Prostate gland (tissue), 2 donors: Measurements from ENCODE around the gene PDZD4. TPM values are rescaled to one million over a fixed set of nuclear protein-coding genes. Genes with fewer than 3 reads are reported as not detected.

Experiments
- DNase-seq: peaks from one replicate; pipeline ENCODE4 v3.0.0-alpha.2; 2019; ENCODE audit warnings: low spot score
- H3K27ac ChIP-seq, 2 donors: fragments of 200-600 bp; sonication (generic); 2 replicates each; pipeline ENCODE4 v1.5.1; 2017 to 2019
- H3K27me3 ChIP-seq: fragments of 200-600 bp; sonication (generic); replicated peaks from 2 replicates; pipeline ENCODE4 v1.5.1; 2019; ENCODE audit not compliant: insufficient read depth
- H3K36me3 ChIP-seq, 2 donors: fragments of 200-600 bp; sonication (generic); 1 replicate in 1 of 2; 2 replicates in 1 of 2; pipeline versions ENCODE4 v1.5.1 to v1.8.1; 2017 to 2019
- H3K4me1 ChIP-seq: fragments of 200-600 bp; sonication (generic); replicated peaks from 2 replicates; pipeline ENCODE4 v1.5.1; 2019
- H3K4me3 ChIP-seq, 2 donors: fragments of 200-600 bp; sonication (generic); 2 replicates each; pipeline ENCODE4 v1.5.1; 2017 to 2019
- H3K9me3 ChIP-seq: fragments of 200-600 bp; sonication (generic); 2 replicates; pipeline ENCODE4 v1.5.1; 2017
- CTCF ChIP-seq, 4 experiments: fragments of 200-600 bp in 2 of 4; fragments of 450-650 bp in 2 of 4; sonication (generic) in 2 of 4; IDR thresholded peaks; 1 replicate in 3 of 4; 2 replicates in 1 of 4; pipeline ENCODE4 v1.5.1; 2016 to 2019; ENCODE audit warnings: antibody characterized with exemption in 4 of 4, mild to moderate bottlenecking in 2 of 4, moderate library complexity in 2 of 4
- POLR2A ChIP-seq: fragments of 450-650 bp; IDR thresholded peaks from one replicate; pipeline ENCODE4 v1.6.1; 2016; ENCODE audit warnings: antibody characterized with exemption, mild to moderate bottlenecking
- POLR2AphosphoS5 ChIP-seq: sonication (generic); formaldehyde crosslinking; IDR thresholded peaks from one replicate; pipeline ENCODE4 v1.6.1; 2017; ENCODE audit warnings: antibody characterized with exemption
- WGBS: methylation state at CpG from one replicate; pipeline ENCODE4 v1.1.5; 2018; 5-methylcytosine and 5-hydroxymethylcytosine counted together
- intact Hi-C: fragments of 100-400 bp; cut with DNase I; formaldehyde crosslinking; loops from one replicate; pipeline ENCODE4 v1.14.2; 2022
- total RNA-seq, 2 donors: library from RNA; depleted of rRNA; stranded (reverse); fragments of >200 nt; gene quantifications; one replicate each; pipeline ENCODE4 v1.1.0, GENCODE V29; 2016

The PDZD4 gene
- total RNA-seq, 2 donors from 2014 or later: 7.2 to 16.8 TPM

- TF ChIP-seq POLR2AphosphoS5 (no peak), CTCF (IDR thresholded peaks at IDR 0.05) (no peak), POLR2A (no peak)
- 20% methylated on average over 9 of the region's 102 CpGs for WGBS
- Histone ChIP-seq H3K27me3 (no peaks in the 10 kb centered on the region), H3K27ac (no peak overlapping the region), H3K9me3 (no peaks in the 10 kb centered on the region), H3K4me1 (no peaks in the 10 kb centered on the region), H3K36me3 (no peaks in the 10 kb centered on the region), H3K4me3 (peak overlapping the region in 1 of 2 donors; percentile 22)
- no peak for DNase-seq
- intact Hi-C loops: no loop called here
Measured at GRCh38 chrX:153830640-153831428, 490 bp upstream of the PDZD4 start.

DNA sequence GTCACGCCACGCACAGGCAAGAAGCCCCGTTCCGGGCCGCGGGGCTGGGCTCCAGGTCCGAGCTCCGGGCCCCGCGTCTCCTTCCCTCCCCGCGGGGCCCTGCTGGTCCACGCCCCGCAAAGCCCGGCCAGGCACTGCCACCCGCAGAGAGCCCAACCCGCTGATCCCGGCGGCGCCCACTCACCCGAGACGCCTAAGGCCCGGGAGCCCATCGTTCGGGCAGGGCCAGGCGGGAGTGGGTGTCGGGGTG lies 870 bp downstream of the PDZD4 start:
- DNase-seq: no peak
- WGBS: 0% methylated on average over 6 of the region's 27 CpGs
- peak overlapping the region; percentile 22 for H3K4me3 ChIP-seq
- no peaks in the 10 kb centered on the region for H3K36me3 ChIP-seq
- H3K27ac ChIP-seq: no peak overlapping the region
- no peaks in the 10 kb centered on the region for H3K27me3 ChIP-seq
- intact Hi-C loops: no loop called here
- no peaks in the 10 kb centered on the region for H3K9me3 ChIP-seq
- TF ChIP-seq POLR2A (no peak), POLR2AphosphoS5 (no peak), CTCF (IDR thresholded peaks at IDR 0.05) (no peak)
- H3K4me1 ChIP-seq: no peaks in the 10 kb centered on the region

DNA sequence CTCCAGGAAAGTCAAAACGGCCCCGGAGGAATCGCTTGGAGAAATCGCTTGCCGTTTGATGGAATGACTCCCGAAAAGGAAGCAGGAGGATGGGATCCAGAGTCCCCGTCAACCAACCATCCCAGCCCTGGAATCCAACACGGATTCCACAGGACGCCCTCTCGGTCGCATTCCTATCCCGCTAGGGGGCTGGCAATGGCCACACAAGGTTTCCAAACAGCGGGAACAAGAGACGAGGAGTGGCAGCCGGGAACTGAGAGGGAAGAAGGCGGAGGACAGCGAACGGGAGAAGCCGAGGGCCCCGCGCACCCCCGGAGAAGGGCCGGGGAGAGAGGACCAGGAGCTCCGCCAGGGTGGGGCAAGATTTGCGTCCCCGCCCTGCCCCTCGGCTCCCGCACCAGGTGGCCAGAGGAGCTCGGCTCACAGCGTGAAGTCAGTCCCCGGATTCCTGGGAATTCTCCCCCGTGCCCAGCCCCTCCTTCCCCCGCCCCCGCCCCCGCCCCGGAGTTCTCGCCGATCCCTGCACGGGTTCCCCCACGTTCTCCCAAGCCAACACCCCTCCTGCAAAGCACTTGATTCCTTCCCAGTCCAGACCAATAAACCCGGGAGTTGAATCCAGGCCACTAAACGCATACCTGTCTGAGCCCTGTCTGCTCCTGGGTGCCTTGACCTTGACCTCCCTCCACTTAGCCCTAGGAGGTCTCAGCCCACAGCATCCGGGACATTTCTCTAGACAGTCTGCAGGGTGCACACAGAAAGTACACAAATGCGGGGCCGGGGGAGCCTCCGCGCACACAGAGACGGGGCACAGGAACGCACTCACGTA lies 1.4 kb downstream of the PDZD4 start:
- TF ChIP-seq POLR2A: no peak
- TF ChIP-seq CTCF (IDR thresholded peaks at IDR 0.05): no peak
- H3K27ac ChIP-seq: no peak overlapping the region
- DNase-seq: no peak
- H3K27me3 ChIP-seq: no peaks in the 10 kb centered on the region
- no peaks in the 10 kb centered on the region for H3K9me3 ChIP-seq
- H3K4me1 ChIP-seq: no peaks in the 10 kb centered on the region
- intact Hi-C loops: no loop called here
- WGBS: 12% methylated on average over 34 of the region's 50 CpGs
- H3K36me3 ChIP-seq: no peaks in the 10 kb centered on the region
- no peak overlapping the region for H3K4me3 ChIP-seq

GRCh38 chrX:153828308-153828707 lies 2.0 kb downstream of the PDZD4 start:
- no peaks in the 10 kb centered on the region for H3K9me3 ChIP-seq
- DNase-seq: no peak
- no peak overlapping the region for H3K4me3 ChIP-seq
- TF ChIP-seq POLR2AphosphoS5 (no peak), POLR2A (no peak), CTCF (IDR thresholded peaks at IDR 0.05) (no peak)
- no peaks in the 10 kb centered on the region for H3K36me3 ChIP-seq
- no peak overlapping the region for H3K27ac ChIP-seq
- WGBS: 35% methylated on average over 3 of the region's 17 CpGs
- no peaks in the 10 kb centered on the region for H3K27me3 ChIP-seq
- intact Hi-C loops: no loop called here
- no peaks in the 10 kb centered on the region for H3K4me1 ChIP-seq

- H3K27ac ChIP-seq: no peak overlapping the region
- intact Hi-C loops: no loop called here
- H3K27me3 ChIP-seq: no peaks in the 10 kb centered on the region
- H3K9me3 ChIP-seq: no peaks in the 10 kb centered on the region
- no peak for DNase-seq
- H3K4me1 ChIP-seq: no peaks in the 10 kb centered on the region
- TF ChIP-seq POLR2AphosphoS5: no peak
- TF ChIP-seq POLR2A: no peak
- TF ChIP-seq CTCF (IDR thresholded peaks at IDR 0.05): no peak
- H3K36me3 ChIP-seq: no peaks in the 10 kb centered on the region
- 91% methylated on average over 9 of the region's 9 CpGs for WGBS
- no peak overlapping the region for H3K4me3 ChIP-seq
Measured at GRCh38 chrX:153827903-153828302, 2.4 kb downstream of the PDZD4 start.
